ENCODE data around the gene CERK. TPM values are rescaled to one million over a fixed set of nuclear protein-coding genes. Genes with fewer than 3 reads are reported as not detected.
A peak's percentile ranks its signal among the peaks of the same experiment; 100 is the strongest.

The CERK gene
- total and polyA plus RNA-seq, 2 of the 13 experiments (the other 11 are each of a cell fraction or from before 2014, with no cell fraction given), result 40.3 to 41.9 TPM

GRCh38 chr22:46652847-46653331 is 85.2 kb downstream of the CERK start (continued):
- TF ChIP-seq SNAPC4 (CRISPR knock-in tag; IDR thresholded peaks at IDR 0.05) (no peak), MXD3 (CRISPR knock-in tag; IDR thresholded peaks at IDR 0.05) (no peak), ZNF629 (CRISPR knock-in tag; conservative IDR thresholded peaks at IDR 0.05) (0 out of 2 replicates have a peak, but pooled peaks have one; percentile 1), ZNF607 (CRISPR knock-in tag; IDR thresholded peaks at IDR 0.05; ENCODE audit: borderline replicate concordance) (no peak), ZNF225 (CRISPR knock-in tag; IDR thresholded peaks at IDR 0.05) (no peak), E2F2 (CRISPR knock-in tag; IDR thresholded peaks at IDR 0.05; ENCODE audit: borderline replicate concordance) (no peak), TARDBP (CRISPR knock-in tag; IDR thresholded peaks at IDR 0.05) (peak; percentile 4; the same call in 1 of the 2 replicates), KLF6 (CRISPR knock-in tag; IDR thresholded peaks at IDR 0.05) (no peak), ZNF543 (CRISPR knock-in tag; IDR thresholded peaks at IDR 0.05) (no peak), SAFB2 (CRISPR knock-in tag; IDR thresholded peaks at IDR 0.05; ENCODE audit: borderline replicate concordance, low read depth) (no peak), ZSCAN22 (CRISPR knock-in tag; IDR thresholded peaks at IDR 0.05) (no peak), ZNF331 (CRISPR knock-in tag; IDR thresholded peaks at IDR 0.05) (no peak), ZNF737 (CRISPR knock-in tag; IDR thresholded peaks at IDR 0.05; ENCODE audit: borderline replicate concordance) (no peak), FOXO4 (CRISPR knock-in tag; conservative IDR thresholded peaks at IDR 0.05) (no peak), ZMAT3 (CRISPR knock-in tag; conservative IDR thresholded peaks at IDR 0.05) (no peak), TFDP2 (CRISPR knock-in tag; IDR thresholded peaks at IDR 0.05) (0 out of 2 replicates have a peak, but pooled peaks have one; percentile 33), THAP8 (CRISPR knock-in tag; IDR thresholded peaks at IDR 0.05; ENCODE audit: borderline replicate concordance) (no peak), MLLT10 (CRISPR knock-in tag; IDR thresholded peaks at IDR 0.05) (no peak)

All from HepG2 (cell line).